ENCODE data around the gene NAV3.

NAV3 gene

GRCh38 chr12:78226763-78227162 is 396.1 kb downstream of the NAV3 start:
- peaks cover 0 to 3% (median 0%) of the 10 kb centered on the region in 5 experiments for H3K9me3 ChIP-seq (ENCODE audit: control extremely low read depth in 1 of 5, control insufficient read depth in 4 of 5, insufficient read depth in 2 of 5, low read depth in 1 of 5, low read length in 4 of 5)
- H3K27ac ChIP-seq (ENCODE audit: insufficient read depth in 1 of 2, low read depth in 1 of 2, low read length in 2 of 2, poor library complexity in 1 of 2, severe bottlenecking in 2 of 2): no peak overlapping the region
- no peak for DNase-seq
- 91% methylated on average over 5 of the region's 6 CpGs for WGBS (ENCODE audit: insufficient coverage)
- no peaks in the 10 kb centered on the region for H3K36me3 ChIP-seq (ENCODE audit: control insufficient read depth in 4 of 4, insufficient read depth in 4 of 4, low read length in 3 of 4)
- ChIA-PET CTCF (no interaction called here), POLR2A (no interaction called here)
- H3K4me3 ChIP-seq (ENCODE audit: control insufficient read depth in 1 of 7, extremely low read depth in 1 of 7, insufficient read depth in 4 of 7, low read depth in 2 of 7, low read length in 6 of 7): no peak overlapping the region
- H3K27me3 ChIP-seq (replicated peaks in 2 of 5; ENCODE audit: control insufficient read depth in 4 of 5, insufficient read depth in 5 of 5, low read length in 4 of 5): no peaks in the 10 kb centered on the region
- H3K4me1 ChIP-seq (ENCODE audit: control extremely low read depth in 1 of 4, control insufficient read depth in 4 of 4, insufficient read depth in 4 of 4, low read length in 3 of 4): no peaks in the 10 kb centered on the region

GRCh38 chr12:78229591-78230101 is 399.0 kb downstream of the NAV3 start:
- H3K36me3 ChIP-seq (ENCODE audit: control insufficient read depth in 4 of 4, insufficient read depth in 4 of 4, low read length in 3 of 4): no peaks in the 10 kb centered on the region
- ChIA-PET POLR2A (no interaction called here), CTCF (interaction anchor here (0.7 kb wide), 1 partner anchor 84 kb away, joined by 3 read pairs; no protein-coding TSS in a partner anchor)
- H3K27me3 ChIP-seq (replicated peaks in 2 of 5; ENCODE audit: control insufficient read depth in 4 of 5, insufficient read depth in 5 of 5, low read length in 4 of 5): no peaks in the 10 kb centered on the region
- no peak overlapping the region for H3K27ac ChIP-seq (ENCODE audit: insufficient read depth in 1 of 2, low read depth in 1 of 2, low read length in 2 of 2, poor library complexity in 1 of 2, severe bottlenecking in 2 of 2)
- DNase-seq: peak; percentile 20 to 55 (median 41)
- no peak overlapping the region for H3K4me3 ChIP-seq (ENCODE audit: control insufficient read depth in 1 of 7, extremely low read depth in 1 of 7, insufficient read depth in 4 of 7, low read depth in 2 of 7, low read length in 6 of 7)
- no peaks in the 10 kb centered on the region for H3K4me1 ChIP-seq (ENCODE audit: control extremely low read depth in 1 of 4, control insufficient read depth in 4 of 4, insufficient read depth in 4 of 4, low read length in 3 of 4)
- peaks cover 0 to 3% (median 0%) of the 10 kb centered on the region in 5 experiments for H3K9me3 ChIP-seq (ENCODE audit: control extremely low read depth in 1 of 5, control insufficient read depth in 4 of 5, insufficient read depth in 2 of 5, low read depth in 1 of 5, low read length in 4 of 5)
- WGBS (ENCODE audit: insufficient coverage): 69% methylated on average over 2 of the region's 4 CpGs

- CTCF ChIA-PET: interaction anchor here (0.7 kb wide), 1 partner anchor 8 kb away, joined by 3 read pairs; no protein-coding TSS in a partner anchor
- DNase-seq: no peak
- H3K27me3 ChIP-seq (replicated peaks in 2 of 5; ENCODE audit: control insufficient read depth in 4 of 5, insufficient read depth in 5 of 5, low read length in 4 of 5): no peaks in the 10 kb centered on the region
- H3K9me3 ChIP-seq (ENCODE audit: control extremely low read depth in 1 of 5, control insufficient read depth in 4 of 5, insufficient read depth in 2 of 5, low read depth in 1 of 5, low read length in 4 of 5): peaks cover 0 to 2% (median 0%) of the 10 kb centered on the region in 5 experiments
- no peak overlapping the region for H3K27ac ChIP-seq (ENCODE audit: insufficient read depth in 1 of 2, low read depth in 1 of 2, low read length in 2 of 2, poor library complexity in 1 of 2, severe bottlenecking in 2 of 2)
- no peaks in the 10 kb centered on the region for H3K36me3 ChIP-seq (ENCODE audit: control insufficient read depth in 4 of 4, insufficient read depth in 4 of 4, low read length in 3 of 4)
- no peak overlapping the region for H3K4me3 ChIP-seq (ENCODE audit: control insufficient read depth in 1 of 7, extremely low read depth in 1 of 7, insufficient read depth in 4 of 7, low read depth in 2 of 7, low read length in 6 of 7)
- POLR2A ChIA-PET: no interaction called here
- 97% methylated on average over 3 of the region's 3 CpGs for WGBS (ENCODE audit: insufficient coverage)
- H3K4me1 ChIP-seq (ENCODE audit: control extremely low read depth in 1 of 4, control insufficient read depth in 4 of 4, insufficient read depth in 4 of 4, low read length in 3 of 4): no peaks in the 10 kb centered on the region
Measured at GRCh38 chr12:78232756-78233155, 402.1 kb downstream of the NAV3 start.

- H3K4me1 ChIP-seq (ENCODE audit: control extremely low read depth in 1 of 4, control insufficient read depth in 4 of 4, insufficient read depth in 4 of 4, low read length in 3 of 4): no peaks in the 10 kb centered on the region
- H3K27ac ChIP-seq (ENCODE audit: insufficient read depth in 1 of 2, low read depth in 1 of 2, low read length in 2 of 2, poor library complexity in 1 of 2, severe bottlenecking in 2 of 2): no peak overlapping the region
- H3K9me3 ChIP-seq (ENCODE audit: control extremely low read depth in 1 of 5, control insufficient read depth in 4 of 5, insufficient read depth in 2 of 5, low read depth in 1 of 5, low read length in 4 of 5): no peaks in the 10 kb centered on the region
- CTCF ChIA-PET: no interaction called here
- no peak for DNase-seq
- no peaks in the 10 kb centered on the region for H3K27me3 ChIP-seq (replicated peaks in 2 of 5; ENCODE audit: control insufficient read depth in 4 of 5, insufficient read depth in 5 of 5, low read length in 4 of 5)
- no CpG with 5 or more reads among the region's 1 CpG for WGBS (ENCODE audit: insufficient coverage)
- H3K4me3 ChIP-seq (ENCODE audit: control insufficient read depth in 1 of 7, extremely low read depth in 1 of 7, insufficient read depth in 4 of 7, low read depth in 2 of 7, low read length in 6 of 7): no peak overlapping the region
- POLR2A ChIA-PET: no interaction called here
- H3K36me3 ChIP-seq (ENCODE audit: control insufficient read depth in 4 of 4, insufficient read depth in 4 of 4, low read length in 3 of 4): no peaks in the 10 kb centered on the region
Measured at GRCh38 chr12:78236264-78236663, 405.6 kb downstream of the NAV3 start.

- POLR2A ChIA-PET: no interaction called here
- Histone ChIP-seq H3K27ac (ENCODE audit: insufficient read depth in 1 of 2, low read depth in 1 of 2, low read length in 2 of 2, poor library complexity in 1 of 2, severe bottlenecking in 2 of 2) (no peak overlapping the region), H3K9me3 (ENCODE audit: control extremely low read depth in 1 of 5, control insufficient read depth in 4 of 5, insufficient read depth in 2 of 5, low read depth in 1 of 5, low read length in 4 of 5) (no peaks in the 10 kb centered on the region), H3K4me3 (ENCODE audit: control insufficient read depth in 1 of 7, extremely low read depth in 1 of 7, insufficient read depth in 4 of 7, low read depth in 2 of 7, low read length in 6 of 7) (no peak overlapping the region), H3K4me1 (ENCODE audit: control extremely low read depth in 1 of 4, control insufficient read depth in 4 of 4, insufficient read depth in 4 of 4, low read length in 3 of 4) (no peaks in the 10 kb centered on the region), H3K36me3 (ENCODE audit: control insufficient read depth in 4 of 4, insufficient read depth in 4 of 4, low read length in 3 of 4) (no peaks in the 10 kb centered on the region), H3K27me3 (replicated peaks in 2 of 5; ENCODE audit: control insufficient read depth in 4 of 5, insufficient read depth in 5 of 5, low read length in 4 of 5) (no peaks in the 10 kb centered on the region)
- DNase-seq: no peak
- WGBS (ENCODE audit: insufficient coverage): no CpG with 5 or more reads among the region's 3 CpGs
- CTCF ChIA-PET: no interaction called here
Measured at GRCh38 chr12:78239544-78239943, 408.9 kb downstream of the NAV3 start.

GRCh38 chr12:78240827-78241226 is 410.1 kb downstream of the NAV3 start:
- Histone ChIP-seq H3K9me3 (ENCODE audit: control extremely low read depth in 1 of 5, control insufficient read depth in 4 of 5, insufficient read depth in 2 of 5, low read depth in 1 of 5, low read length in 4 of 5) (no peaks in the 10 kb centered on the region), H3K4me1 (ENCODE audit: control extremely low read depth in 1 of 4, control insufficient read depth in 4 of 4, insufficient read depth in 4 of 4, low read length in 3 of 4) (no peaks in the 10 kb centered on the region), H3K27me3 (replicated peaks in 2 of 5; ENCODE audit: control insufficient read depth in 4 of 5, insufficient read depth in 5 of 5, low read length in 4 of 5) (no peaks in the 10 kb centered on the region), H3K27ac (ENCODE audit: insufficient read depth in 1 of 2, low read depth in 1 of 2, low read length in 2 of 2, poor library complexity in 1 of 2, severe bottlenecking in 2 of 2) (no peak overlapping the region), H3K4me3 (ENCODE audit: control insufficient read depth in 1 of 7, extremely low read depth in 1 of 7, insufficient read depth in 4 of 7, low read depth in 2 of 7, low read length in 6 of 7) (no peak overlapping the region), H3K36me3 (ENCODE audit: control insufficient read depth in 4 of 4, insufficient read depth in 4 of 4, low read length in 3 of 4) (no peaks in the 10 kb centered on the region)
- ChIA-PET CTCF (interaction anchor here (0.6 kb wide), 1 partner anchor 8 kb away, joined by 3 read pairs; no protein-coding TSS in a partner anchor), POLR2A (no interaction called here)
- DNase-seq: no peak
- WGBS (ENCODE audit: insufficient coverage): no CpG with 5 or more reads among the region's 1 CpG

GRCh38 chr12:78241446-78241845 is 410.8 kb downstream of the NAV3 start:
- no peaks in the 10 kb centered on the region for H3K9me3 ChIP-seq (ENCODE audit: control extremely low read depth in 1 of 5, control insufficient read depth in 4 of 5, insufficient read depth in 2 of 5, low read depth in 1 of 5, low read length in 4 of 5)
- no peaks in the 10 kb centered on the region for H3K36me3 ChIP-seq (ENCODE audit: control insufficient read depth in 4 of 4, insufficient read depth in 4 of 4, low read length in 3 of 4)
- 94% methylated on average over 3 of the region's 6 CpGs for WGBS (ENCODE audit: insufficient coverage)
- POLR2A ChIA-PET: no interaction called here
- no peak overlapping the region for H3K27ac ChIP-seq (ENCODE audit: insufficient read depth in 1 of 2, low read depth in 1 of 2, low read length in 2 of 2, poor library complexity in 1 of 2, severe bottlenecking in 2 of 2)
- no peaks in the 10 kb centered on the region for H3K4me1 ChIP-seq (ENCODE audit: control extremely low read depth in 1 of 4, control insufficient read depth in 4 of 4, insufficient read depth in 4 of 4, low read length in 3 of 4)
- CTCF ChIA-PET: interaction anchor here (0.6 kb wide), 1 partner anchor 8 kb away, joined by 3 read pairs; no protein-coding TSS in a partner anchor
- no peaks in the 10 kb centered on the region for H3K27me3 ChIP-seq (replicated peaks in 2 of 5; ENCODE audit: control insufficient read depth in 4 of 5, insufficient read depth in 5 of 5, low read length in 4 of 5)
- DNase-seq: no peak
- no peak overlapping the region for H3K4me3 ChIP-seq (ENCODE audit: control insufficient read depth in 1 of 7, extremely low read depth in 1 of 7, insufficient read depth in 4 of 7, low read depth in 2 of 7, low read length in 6 of 7)
